OCI-M1 (cell line): ENCODE results near the gene TMEM270.

ENCODE experiments used
- DNase-seq: peaks from one replicate; lab custom pipeline; 2025; lab: John Stamatoyannopoulos, UW

The TMEM270 gene

GRCh38 chr7:73907554-73908122 is 46.7 kb downstream of the TMEM270 start:
- DNase-seq, result no peak

DNA sequence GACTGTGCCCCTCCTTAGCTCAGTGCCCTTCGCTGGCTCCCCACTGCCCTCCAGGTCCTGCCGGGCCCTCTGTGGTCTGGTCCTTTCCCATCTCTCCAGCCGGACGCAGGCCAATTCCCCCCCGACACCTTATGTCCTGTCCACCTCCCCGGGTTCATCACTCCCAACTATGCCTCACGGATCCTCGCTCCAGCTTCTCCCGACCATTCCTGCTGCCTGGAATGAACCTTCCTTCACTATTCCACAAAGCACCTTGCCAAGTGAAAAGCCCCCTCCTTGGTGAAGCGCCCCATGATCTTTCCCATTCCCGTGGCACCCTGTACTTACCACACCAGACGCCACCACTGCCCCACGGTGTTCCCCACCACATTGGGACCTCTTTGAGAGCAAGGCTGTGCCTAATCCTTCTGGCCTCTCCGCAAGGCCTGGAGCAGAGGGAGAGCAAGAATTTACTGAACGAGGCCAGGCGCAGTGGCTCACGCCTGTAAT is 47.2 kb downstream of the TMEM270 start:
- DNase-seq, result no peak

DNA sequence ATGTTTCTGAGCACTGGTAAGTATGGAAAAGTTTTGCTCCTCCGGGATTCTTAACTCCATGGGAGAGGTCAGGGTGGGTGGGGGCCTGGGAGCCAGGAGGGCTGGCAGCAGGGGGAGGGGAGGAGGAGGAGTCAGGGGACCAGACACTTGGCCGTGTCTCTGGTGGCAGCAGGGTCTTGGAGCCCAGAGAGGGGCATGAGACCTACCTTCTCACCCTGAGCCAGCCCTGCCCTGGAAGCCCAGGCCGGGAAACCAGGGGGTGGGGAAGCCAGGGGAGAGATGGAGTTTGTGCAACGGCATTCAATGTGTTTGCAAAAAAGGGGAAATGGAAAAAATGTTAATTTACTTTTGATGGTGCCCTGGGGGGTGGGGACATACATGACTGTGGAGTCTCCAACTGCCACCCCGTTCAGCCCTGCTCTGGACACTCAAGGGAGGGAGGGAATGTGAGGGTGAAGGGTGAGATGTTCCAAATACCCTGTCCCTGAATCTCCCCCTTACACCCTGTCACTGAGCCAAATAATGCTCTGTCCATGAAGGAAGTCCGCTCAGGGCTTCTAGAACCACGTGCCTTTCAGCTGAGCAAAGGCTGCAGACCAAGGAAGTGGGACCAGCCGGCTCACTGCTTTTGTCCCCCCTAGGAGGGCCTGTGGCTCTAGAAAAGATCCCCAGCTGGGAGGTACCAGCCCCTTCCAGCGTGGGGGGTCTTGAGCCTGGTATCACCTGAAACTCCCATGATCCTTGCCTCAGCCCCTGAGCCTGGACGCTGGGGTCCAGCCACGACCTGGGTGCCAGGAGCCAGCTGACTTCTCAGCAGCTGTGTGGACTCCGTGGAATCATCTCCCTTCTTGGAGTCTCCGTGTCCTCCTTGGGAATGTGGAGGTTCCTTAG is 48.3 kb downstream of the TMEM270 start:
- peak; percentile 80 for DNase-seq

DNA sequence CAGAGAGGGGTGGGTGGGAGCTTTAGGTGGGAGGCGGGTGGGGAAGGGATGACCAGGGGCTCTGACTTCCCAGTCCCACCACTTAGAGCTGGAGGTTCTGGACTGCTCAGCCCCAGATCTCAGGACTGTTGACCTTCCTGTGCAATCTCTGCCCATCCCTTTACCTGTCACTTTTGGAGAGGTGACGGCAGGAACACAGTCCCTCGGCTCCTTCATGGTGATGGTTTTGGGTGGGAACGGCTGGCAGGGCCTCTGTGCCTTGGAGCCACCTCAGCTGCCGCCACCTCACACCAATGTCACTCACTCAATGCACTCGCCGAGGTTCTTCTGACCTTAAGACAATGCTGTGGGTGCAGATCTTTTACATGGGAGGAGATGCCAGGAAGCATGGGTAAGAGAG is 49.0 kb downstream of the TMEM270 start:
- DNase-seq, result no peak

GRCh38 chr7:73912223-73912622 is 51.3 kb downstream of the TMEM270 start:
- DNase-seq, result no peak
